ENCODE measurements around the gene LHPP. TPM values are rescaled to one million over a fixed set of nuclear protein-coding genes. Genes with fewer than 3 reads are reported as not detected.

Gene LHPP
- total and polyA plus RNA-seq, 10 of the 15 experiments (the other 5 are each of a cell fraction or from before 2014, with no cell fraction given), result 0.79 to 9.8 (median 6.7) TPM

DNA sequence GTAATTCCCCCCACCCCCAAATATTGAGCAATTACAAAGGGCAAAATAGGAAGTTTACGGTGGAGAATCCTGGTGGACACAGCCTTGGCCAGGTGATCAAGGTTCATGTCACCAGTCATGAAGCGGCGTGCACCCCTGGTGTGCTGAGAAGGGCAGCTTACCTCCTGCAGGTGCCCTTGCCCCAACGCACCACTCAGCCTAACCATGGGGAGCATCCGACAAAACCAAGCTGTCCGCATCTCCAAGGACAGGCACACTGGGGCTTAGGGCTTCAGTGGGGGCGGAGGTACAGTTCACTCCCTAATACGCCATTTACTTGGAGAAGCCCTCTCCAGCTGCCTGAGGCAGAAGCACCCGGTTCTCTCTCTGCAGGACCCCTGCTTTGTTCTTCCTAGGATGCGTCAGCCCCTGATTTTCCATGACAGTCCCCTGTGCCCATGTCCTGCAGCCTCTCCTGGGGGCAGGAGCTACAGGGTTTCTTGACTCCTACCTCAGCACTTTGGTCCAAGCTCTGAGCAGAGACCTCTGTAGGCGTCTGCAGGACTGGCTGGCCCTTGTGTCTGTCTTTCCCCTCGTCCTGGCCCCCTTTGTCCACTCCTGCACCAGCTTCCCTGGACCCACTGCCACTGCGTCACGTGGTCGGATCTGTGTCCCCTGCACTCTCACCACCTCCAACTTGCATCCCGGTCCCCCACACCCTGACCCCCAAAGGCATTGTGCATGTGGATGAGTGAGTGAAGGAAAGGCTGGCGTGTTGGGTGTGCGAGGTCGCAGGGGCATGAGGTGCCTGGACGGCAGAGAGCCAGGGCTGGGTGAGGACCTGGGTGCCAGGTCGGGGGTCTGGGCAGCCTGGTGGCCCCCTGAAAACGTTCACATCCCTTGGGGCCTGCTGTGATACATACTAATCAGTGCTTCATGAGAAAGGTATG is 113.7 kb downstream of the LHPP start:
- no peak overlapping the region for H3K4me3 ChIP-seq
- no peak overlapping the region for H3K4me2 ChIP-seq (ENCODE audit: control insufficient read depth, insufficient read depth)
- TF ChIP-seq SREBF1 (IDR thresholded peaks at IDR 0.05; ENCODE audit: low read length) (no peak), BRCA1 (IDR thresholded peaks at IDR 0.05; ENCODE audit: low read depth, low read length) (no peak), BHLHE40 (IDR thresholded peaks at IDR 0.05; ENCODE audit: borderline replicate concordance in 1 of 2, low read depth in 2 of 2, low read length in 1 of 2) (no peak), POU2F2 (IDR thresholded peaks at IDR 0.05; ENCODE audit: borderline replicate concordance, low read depth, low read length) (no peak)
- H4K20me1 ChIP-seq (ENCODE audit: control insufficient read depth, insufficient read depth), result no peaks in the 10 kb centered on the region
- BruUV-seq (replicated peaks), result no TSS peak
- H3K27ac ChIP-seq (ENCODE audit: control insufficient read depth, insufficient read depth), result no peak overlapping the region
- ChIA-PET SMC1A (ENCODE audit: uncharacterized antibody, unreplicated experiment) (no interaction called here), CTCF (no interaction called here), RAD21 (ENCODE audit: unreplicated experiment) (no interaction called here), POLR2A (no interaction called here)
- no peak overlapping the region for H3K9ac ChIP-seq (ENCODE audit: control insufficient read depth, insufficient read depth, low read length)
- H3K36me3 ChIP-seq (ENCODE audit: control insufficient read depth in 2 of 2, insufficient read depth in 2 of 2, low read length in 1 of 2), result no peaks in the 10 kb centered on the region
- intact Hi-C loops (cut with micrococcal nuclease; ENCODE audit: unreplicated experiment), result no loop called here
- 37% methylated on average over 22 of the region's 22 CpGs for WGBS (ENCODE audit: insufficient coverage, insufficient replicate concordance, low lambda C conversion rate, missing lambda C conversion rate)
- ATAC-seq (no peak), FAIRE-seq (no peak), DNase-seq (ENCODE audit: low read depth, low spot score) (no peak)
- H3K27me3 ChIP-seq (replicated peaks in 1 of 2; ENCODE audit: control insufficient read depth in 2 of 2, insufficient read depth in 2 of 2, low read length in 1 of 2), result no peaks in the 10 kb centered on the region; a peak in 1 of 4 replicates
- no peaks in the 10 kb centered on the region for H3K79me2 ChIP-seq (ENCODE audit: control insufficient read depth, insufficient read depth, low read length)
- in situ Hi-C loops (cut with MboI), result no loop called here
- H3K9me3 ChIP-seq (replicated peaks; ENCODE audit: control insufficient read depth, insufficient read depth, low read length), result no peaks in the 10 kb centered on the region
- H2AFZ ChIP-seq (ENCODE audit: control insufficient read depth, low read depth, low read length), result no peak overlapping the region
- H3K4me1 ChIP-seq (ENCODE audit: control insufficient read depth, insufficient read depth, low read length), result no peaks in the 10 kb centered on the region

DNA sequence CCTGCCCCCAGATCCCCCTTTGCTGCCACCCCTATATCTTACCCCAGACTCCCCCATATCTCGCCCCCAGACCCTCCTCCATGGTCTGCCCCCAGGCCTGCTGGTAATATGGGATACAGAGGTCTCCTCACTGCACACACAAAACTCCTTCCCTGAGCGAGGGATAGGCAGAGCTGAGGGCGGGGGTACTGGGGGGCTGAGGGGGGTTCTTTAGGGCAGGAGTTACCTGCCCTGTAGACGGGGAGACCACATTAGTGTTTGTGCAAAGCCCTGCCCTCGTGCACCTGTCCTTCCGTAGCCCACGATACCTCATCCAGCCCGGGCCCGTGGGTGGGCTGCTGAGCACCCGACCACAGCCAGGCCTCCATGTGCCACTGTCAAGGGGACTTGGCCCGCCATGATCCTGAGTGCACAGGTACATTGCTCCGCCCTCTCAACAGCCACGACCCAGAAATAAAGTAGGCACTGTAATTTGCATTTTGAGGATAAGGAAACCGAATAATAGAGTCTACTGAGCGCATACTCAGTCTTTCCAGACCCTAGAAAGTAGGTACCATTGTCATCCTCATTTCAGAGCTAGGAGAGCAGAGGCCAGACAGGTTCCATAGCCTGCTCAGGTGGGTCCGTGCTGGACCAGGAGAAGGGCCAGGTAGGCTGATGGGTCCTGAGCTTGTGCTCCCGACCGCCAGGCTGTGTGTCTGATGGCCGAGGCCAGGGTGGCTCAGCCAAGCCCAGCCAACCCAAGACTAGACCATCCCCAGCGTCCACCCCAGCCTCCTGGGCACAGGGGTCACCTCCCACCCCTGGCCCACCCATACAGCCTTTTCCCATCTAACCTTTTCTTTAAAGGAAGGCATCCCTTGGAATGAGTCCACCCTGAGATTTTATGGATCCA is 115.2 kb downstream of the LHPP start:
- H3K4me2 ChIP-seq (ENCODE audit: control insufficient read depth, insufficient read depth), result no peak overlapping the region
- ChIA-PET POLR2A (no interaction called here), RAD21 (ENCODE audit: unreplicated experiment) (no interaction called here), SMC1A (ENCODE audit: uncharacterized antibody, unreplicated experiment) (no interaction called here), CTCF (interaction anchor here (0.9 kb wide), 1 partner anchor 44 kb away, joined by 3 read pairs; no protein-coding TSS in a partner anchor)
- H3K27ac ChIP-seq (ENCODE audit: control insufficient read depth, insufficient read depth), result no peak overlapping the region
- no peaks in the 10 kb centered on the region; a peak in 1 of 4 replicates for H3K27me3 ChIP-seq (replicated peaks in 1 of 2; ENCODE audit: control insufficient read depth in 2 of 2, insufficient read depth in 2 of 2, low read length in 1 of 2)
- ATAC-seq (no peak), DNase-seq (ENCODE audit: low read depth, low spot score) (no peak), FAIRE-seq (no peak)
- H2AFZ ChIP-seq (ENCODE audit: control insufficient read depth, low read depth, low read length), result no peak overlapping the region
- WGBS (ENCODE audit: insufficient coverage, insufficient replicate concordance, low lambda C conversion rate, missing lambda C conversion rate), result 32% methylated on average over 20 of the region's 20 CpGs
- H4K20me1 ChIP-seq (ENCODE audit: control insufficient read depth, insufficient read depth), result no peaks in the 10 kb centered on the region
- H3K79me2 ChIP-seq (ENCODE audit: control insufficient read depth, insufficient read depth, low read length), result no peaks in the 10 kb centered on the region
- H3K4me3 ChIP-seq, result no peak overlapping the region
- in situ Hi-C loops (cut with MboI), result no loop called here
- no peaks in the 10 kb centered on the region for H3K9me3 ChIP-seq (replicated peaks; ENCODE audit: control insufficient read depth, insufficient read depth, low read length)
- H3K36me3 ChIP-seq (ENCODE audit: control insufficient read depth in 2 of 2, insufficient read depth in 2 of 2, low read length in 1 of 2), result no peaks in the 10 kb centered on the region
- intact Hi-C loops (cut with micrococcal nuclease; ENCODE audit: unreplicated experiment), result no loop called here
- no peak overlapping the region for H3K9ac ChIP-seq (ENCODE audit: control insufficient read depth, insufficient read depth, low read length)
- no TSS peak for BruUV-seq (replicated peaks)
- no peaks in the 10 kb centered on the region for H3K4me1 ChIP-seq (ENCODE audit: control insufficient read depth, insufficient read depth, low read length)
- no peak for TF ChIP-seq ATF7 (IDR thresholded peaks at IDR 0.05; ENCODE audit: low read depth)
- TF ChIP-seq POLR2AphosphoS2 (IDR thresholded peaks at IDR 0.05; ENCODE audit: low read depth, low read length), result no peak
- TF ChIP-seq HDGF (IDR thresholded peaks at IDR 0.05), result no peak
- TF ChIP-seq POU2F2 (IDR thresholded peaks at IDR 0.05; ENCODE audit: borderline replicate concordance, low read depth, low read length), result no peak
- TF ChIP-seq, protein P1, sequence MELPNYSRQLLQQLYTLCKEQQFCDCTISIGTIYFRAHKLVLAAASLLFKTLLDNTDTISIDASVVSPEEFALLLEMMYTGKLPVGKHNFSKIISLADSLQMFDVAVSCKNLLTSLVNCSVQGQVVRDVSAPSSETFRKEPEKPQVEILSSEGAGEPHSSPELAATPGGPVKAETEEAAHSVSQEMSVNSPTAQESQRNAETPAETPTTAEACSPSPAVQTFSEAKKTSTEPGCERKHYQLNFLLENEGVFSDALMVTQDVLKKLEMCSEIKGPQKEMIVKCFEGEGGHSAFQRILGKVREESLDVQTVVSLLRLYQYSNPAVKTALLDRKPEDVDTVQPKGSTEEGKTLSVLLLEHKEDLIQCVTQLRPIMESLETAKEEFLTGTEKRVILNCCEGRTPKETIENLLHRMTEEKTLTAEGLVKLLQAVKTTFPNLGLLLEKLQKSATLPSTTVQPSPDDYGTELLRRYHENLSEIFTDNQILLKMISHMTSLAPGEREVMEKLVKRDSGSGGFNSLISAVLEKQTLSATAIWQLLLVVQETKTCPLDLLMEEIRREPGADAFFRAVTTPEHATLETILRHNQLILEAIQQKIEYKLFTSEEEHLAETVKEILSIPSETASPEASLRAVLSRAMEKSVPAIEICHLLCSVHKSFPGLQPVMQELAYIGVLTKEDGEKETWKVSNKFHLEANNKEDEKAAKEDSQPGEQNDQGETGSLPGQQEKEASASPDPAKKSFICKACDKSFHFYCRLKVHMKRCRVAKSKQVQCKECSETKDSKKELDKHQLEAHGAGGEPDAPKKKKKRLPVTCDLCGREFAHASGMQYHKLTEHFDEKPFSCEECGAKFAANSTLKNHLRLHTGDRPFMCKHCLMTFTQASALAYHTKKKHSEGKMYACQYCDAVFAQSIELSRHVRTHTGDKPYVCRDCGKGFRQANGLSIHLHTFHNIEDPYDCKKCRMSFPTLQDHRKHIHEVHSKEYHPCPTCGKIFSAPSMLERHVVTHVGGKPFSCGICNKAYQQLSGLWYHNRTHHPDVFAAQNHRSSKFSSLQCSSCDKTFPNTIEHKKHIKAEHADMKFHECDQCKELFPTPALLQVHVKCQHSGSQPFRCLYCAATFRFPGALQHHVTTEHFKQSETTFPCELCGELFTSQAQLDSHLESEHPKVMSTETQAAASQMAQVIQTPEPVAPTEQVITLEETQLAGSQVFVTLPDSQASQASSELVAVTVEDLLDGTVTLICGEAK (IDR thresholded peaks at IDR 0.05; ENCODE audit: borderline replicate concordance), result no peak
- TF ChIP-seq SUZ12 (IDR thresholded peaks at IDR 0.05; ENCODE audit: unreplicated experiment), result no peak
